ENCODE results near the gene STXBP5.

STXBP5 gene

GRCh38 chr6:147176795-147177194, 27.4 kb upstream of the STXBP5 start:
- DNase-seq (ENCODE audit: low read depth in 2 of 2), result no peak
- no peak overlapping the region for H3K4me3 ChIP-seq (replicated peaks in 1 of 2; ENCODE audit: low read depth in 2 of 2, low read length in 2 of 2)
- no peak for TF ChIP-seq CTCF (IDR thresholded peaks at IDR 0.05; ENCODE audit: low read depth, low read length)

GRCh38 chr6:147177286-147177685, 26.9 kb upstream of the STXBP5 start:
- no peak for TF ChIP-seq CTCF (IDR thresholded peaks at IDR 0.05; ENCODE audit: low read depth, low read length)
- no peak overlapping the region for H3K4me3 ChIP-seq (replicated peaks in 1 of 2; ENCODE audit: low read depth in 2 of 2, low read length in 2 of 2)
- peak in 1 of 2 donors; percentile 36 for DNase-seq (ENCODE audit: low read depth in 2 of 2)

- no peak for DNase-seq (ENCODE audit: low read depth in 2 of 2)
- H3K4me3 ChIP-seq (replicated peaks in 1 of 2; ENCODE audit: low read depth in 2 of 2, low read length in 2 of 2), result no peak overlapping the region
- TF ChIP-seq CTCF (IDR thresholded peaks at IDR 0.05; ENCODE audit: low read depth, low read length), result no peak
Observed at GRCh38 chr6:147178355-147178754, 25.9 kb upstream of the STXBP5 start.

GRCh38 chr6:147179809-147180208, 24.4 kb upstream of the STXBP5 start:
- DNase-seq (ENCODE audit: low read depth in 2 of 2), result no peak

GRCh38 chr6:147180926-147181325, 23.3 kb upstream of the STXBP5 start:
- no peak overlapping the region for H3K4me3 ChIP-seq (replicated peaks in 1 of 2; ENCODE audit: low read depth in 2 of 2, low read length in 2 of 2)
- DNase-seq (ENCODE audit: low read depth in 2 of 2), result no peak
- no peak for TF ChIP-seq CTCF (IDR thresholded peaks at IDR 0.05; ENCODE audit: low read depth, low read length)

More at GRCh38 chr6:147179809-147180208, 24.4 kb upstream of the STXBP5 start:
- TF ChIP-seq CTCF (IDR thresholded peaks at IDR 0.05; ENCODE audit: low read depth, low read length), result no peak
- H3K4me3 ChIP-seq (replicated peaks in 1 of 2; ENCODE audit: low read depth in 2 of 2, low read length in 2 of 2), result no peak overlapping the region

- no peak for DNase-seq (ENCODE audit: low read depth in 2 of 2)
- no peak for TF ChIP-seq CTCF (IDR thresholded peaks at IDR 0.05; ENCODE audit: low read depth, low read length)
- H3K4me3 ChIP-seq (replicated peaks in 1 of 2; ENCODE audit: low read depth in 2 of 2, low read length in 2 of 2), result no peak overlapping the region
Observed at GRCh38 chr6:147184379-147184778, 19.8 kb upstream of the STXBP5 start.

GRCh38 chr6:147185216-147185615, 19.0 kb upstream of the STXBP5 start:
- no peak for DNase-seq (ENCODE audit: low read depth in 2 of 2)
- TF ChIP-seq CTCF (IDR thresholded peaks at IDR 0.05; ENCODE audit: low read depth, low read length), result no peak
- no peak overlapping the region for H3K4me3 ChIP-seq (replicated peaks in 1 of 2; ENCODE audit: low read depth in 2 of 2, low read length in 2 of 2)
